SK-N-MC (cell line): ENCODE measurements around the gene KLHL14.

Experiments used
- EZH2 ChIP-seq: fragments of 200-600 bp; sonication (generic); IDR thresholded peaks from one replicate; pipeline ENCODE4 v1.6.1; 2017; ENCODE audit warnings: antibody characterized with exemption
- POLR2AphosphoS5 ChIP-seq: IDR thresholded peaks from 2 replicates; pipeline ENCODE4 v1.6.1; 2012; ENCODE audit warnings: mild to moderate bottlenecking, low read depth, low read length, borderline replicate concordance

GRCh38 chr18:32761231-32761630, 11.6 kb downstream of the KLHL14 start:
- TF ChIP-seq POLR2AphosphoS5 (no peak), EZH2 (no peak)
